A673 (cell line): ENCODE results near the gene UBAP1L.

Experiments used
- CTCF ChIP-seq: fragments of 300-800, 200-600 bp; sonication (generic); conservative IDR thresholded peaks from 2 replicates; pipeline ENCODE4 v1.5.1; 2017; ENCODE audit warnings: low read depth, mild to moderate bottlenecking, antibody characterized with exemption, low read length, moderate library complexity, mixed read lengths
- EZH2 ChIP-seq: fragments of 200-600 bp; sonication (generic); IDR thresholded peaks from 2 replicates; pipeline ENCODE4 v1.6.1; 2017; ENCODE audit warnings: borderline replicate concordance, low read depth, mild to moderate bottlenecking, mixed read lengths, antibody characterized with exemption, low read length; ENCODE audit not compliant: poor library complexity, severe bottlenecking

DNA sequence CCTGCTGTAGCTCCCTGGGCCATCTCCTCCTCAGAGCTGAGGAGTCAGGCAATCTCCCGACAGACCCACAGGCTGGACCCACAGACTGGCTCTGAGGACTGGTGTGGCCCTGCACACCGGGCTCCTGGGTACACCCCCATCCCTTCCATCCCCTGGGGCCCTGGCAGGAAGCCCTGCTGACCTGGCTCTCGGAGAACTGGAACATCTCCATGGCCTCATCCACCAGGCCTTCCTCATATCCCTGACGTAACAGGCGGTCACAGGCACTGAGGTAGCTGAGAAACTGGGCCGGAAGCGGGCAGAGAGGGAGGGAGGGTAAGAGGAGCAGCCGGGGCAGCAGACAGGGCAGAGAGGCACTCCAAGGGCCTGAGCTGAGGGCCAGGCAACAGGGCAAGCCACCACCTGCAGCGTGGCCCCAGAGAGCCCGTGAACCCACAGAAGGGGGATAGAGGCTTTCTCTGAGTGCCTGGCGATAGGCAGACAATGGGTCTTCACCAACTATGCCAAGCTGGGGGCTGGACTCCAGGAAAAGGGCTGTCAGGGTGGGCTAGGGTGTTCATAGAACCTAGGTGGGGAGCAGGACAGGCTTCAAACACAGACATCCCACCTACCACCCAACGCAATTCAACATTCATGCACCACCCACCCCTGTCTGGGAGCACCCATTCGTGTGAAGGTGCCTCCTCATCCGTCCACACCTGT, 20.6 kb downstream of the UBAP1L start:
- no peak for TF ChIP-seq CTCF
- no peak for TF ChIP-seq EZH2
